GM19452 (cell line): ENCODE results near the gene BOK.
"Not testable (repeated sequence)": the region's sequence is repeated elsewhere in the genome, so short reads cannot be mapped to it uniquely, and the experiment has no call there.

ENCODE experiments used
- ATAC-seq: cut with Tn5 transposase; IDR thresholded peaks from one replicate; pipeline ENCODE4 v1.9.1; 2021; ENCODE audit not compliant: unreplicated experiment

BOK gene

GRCh38 chr2:241558532-241559322 is at the start of gene BOK:
Gene BOK (plus strand): TSS chr2:241558745. CDS start chr2:241559484, 739 bp downstream.
- no peak for ATAC-seq

- ATAC-seq, result no peak
Measured at GRCh38 chr2:241509155-241509784, 49.3 kb upstream of the BOK start.

- no peak for ATAC-seq
Measured at GRCh38 chr2:241511091-241511741, 47.3 kb upstream of the BOK start.

- no peak for ATAC-seq
Measured at GRCh38 chr2:241514553-241514952, 44.0 kb upstream of the BOK start.

GRCh38 chr2:241514986-241515737 is 43.4 kb upstream of the BOK start:
- ATAC-seq, result peak; percentile 59

- ATAC-seq, result no peak
Measured at GRCh38 chr2:241516520-241516965, 42.0 kb upstream of the BOK start.

- no peak for ATAC-seq
Measured at GRCh38 chr2:241517297-241517696, 41.2 kb upstream of the BOK start.

GRCh38 chr2:241519669-241520068 is 38.9 kb upstream of the BOK start:
- no peak for ATAC-seq

- no peak for ATAC-seq
Measured at GRCh38 chr2:241522477-241522876, 36.1 kb upstream of the BOK start.

GRCh38 chr2:241525818-241526780 is 32.4 kb upstream of the BOK start:
- not testable (repeated sequence) for ATAC-seq

- no peak for ATAC-seq
Measured at GRCh38 chr2:241530571-241530970, 28.0 kb upstream of the BOK start.

GRCh38 chr2:241531161-241531722 is 27.3 kb upstream of the BOK start:
- no peak for ATAC-seq

- ATAC-seq, result no peak
Measured at GRCh38 chr2:241532168-241532567, 26.4 kb upstream of the BOK start.

GRCh38 chr2:241532733-241533601 is 25.6 kb upstream of the BOK start:
- ATAC-seq, result no peak

- ATAC-seq, result no peak
Measured at GRCh38 chr2:241534293-241534692, 24.3 kb upstream of the BOK start.

GRCh38 chr2:241534701-241535375 is 23.7 kb upstream of the BOK start:
- ATAC-seq, result no peak

- no peak for ATAC-seq
Measured at GRCh38 chr2:241535871-241536655, 22.5 kb upstream of the BOK start.
